Keratinocyte (primary cell): ENCODE data around the gene JAZF1. TPM values are rescaled to one million over a fixed set of nuclear protein-coding genes. Genes with fewer than 3 reads are reported as not detected.

Source experiments
- DNase-seq: peaks from one replicate; pipeline ENCODE4 v3.0.0-alpha.2; 2011; ENCODE audit warnings: low read depth, missing footprints, low spot score
- FAIRE-seq: peaks from 2 replicates; lab custom pipeline; 2011; peaks lifted over from hg19 to GRCh38; lab: Jason Lieb, UNC
- H2AFZ ChIP-seq: 2 replicates; pipeline ENCODE4 v1.6.0; 2012; ENCODE audit warnings: low read length, control low read depth, inconsistent platforms; ENCODE audit not compliant: control insufficient read depth
- H3K27ac ChIP-seq: 2 replicates; pipeline ENCODE4 v1.5.1; 2011; ENCODE audit warnings: low read length; ENCODE audit not compliant: control insufficient read depth, insufficient read depth
- H3K27me3 ChIP-seq: 3 replicates; pipeline ENCODE4 v1.6.0; 2011; ENCODE audit warnings: low read length; ENCODE audit not compliant: control insufficient read depth, insufficient read depth; ENCODE audit errors: extremely low read depth
- H3K36me3 ChIP-seq, 2 experiments: 2 replicates in 1 of 2; 3 replicates in 1 of 2; pipeline ENCODE4 v1.5.1; 2011; ENCODE audit warnings: low read length in 2 of 2, mild to moderate bottlenecking in 1 of 2; ENCODE audit not compliant: control insufficient read depth in 2 of 2, insufficient read depth in 2 of 2; ENCODE audit errors: extremely low read depth in 1 of 2
- H3K4me1 ChIP-seq: 3 replicates; pipeline ENCODE4 v1.5.1; 2011; ENCODE audit warnings: low read length; ENCODE audit not compliant: control insufficient read depth, insufficient read depth; ENCODE audit errors: extremely low read depth
- H3K4me2 ChIP-seq: 3 replicates; pipeline ENCODE4 v1.6.0; 2011; ENCODE audit warnings: low read depth, low read length; ENCODE audit not compliant: control insufficient read depth, insufficient read depth; ENCODE audit errors: extremely low read depth
- H3K4me3 ChIP-seq, 3 experiments: fragments of 200-600 bp in 1 of 3; sonication (generic) in 1 of 3; 2 replicates in 2 of 3; 3 replicates in 1 of 3; pipeline ENCODE4 v1.5.1; 2011 to 2016; ENCODE audit warnings: low read length in 3 of 3, mild to moderate bottlenecking in 3 of 3, control low read depth in 2 of 3, inconsistent platforms in 1 of 3, low read depth in 1 of 3, mixed read lengths in 1 of 3, mixed run types in 1 of 3, moderate library complexity in 1 of 3; ENCODE audit not compliant: control insufficient read depth in 2 of 3, insufficient read depth in 2 of 3; ENCODE audit errors: extremely low read depth in 1 of 3
- H3K79me2 ChIP-seq: 2 replicates; pipeline ENCODE4 v1.6.0; 2012; ENCODE audit warnings: low read length; ENCODE audit not compliant: control insufficient read depth, insufficient read depth
- H3K9ac ChIP-seq: 3 replicates; pipeline ENCODE4 v1.6.0; 2011; ENCODE audit warnings: low read length; ENCODE audit not compliant: control insufficient read depth, insufficient read depth; ENCODE audit errors: extremely low read depth
- H3K9me1 ChIP-seq: 3 replicates; pipeline ENCODE4 v1.6.0; 2011; ENCODE audit warnings: low read length; ENCODE audit not compliant: control insufficient read depth, insufficient read depth; ENCODE audit errors: extremely low read depth
- H3K9me3 ChIP-seq: 2 replicates; pipeline ENCODE4 v1.5.1; 2012; ENCODE audit warnings: low read depth, low read length; ENCODE audit not compliant: control insufficient read depth
- H4K20me1 ChIP-seq: 3 replicates; pipeline ENCODE4 v1.6.0; 2011; ENCODE audit warnings: low read length; ENCODE audit not compliant: control insufficient read depth, insufficient read depth; ENCODE audit errors: extremely low read depth
- EZH2 ChIP-seq: IDR thresholded peaks from one replicate; pipeline ENCODE4 v1.6.1; 2012; ENCODE audit warnings: inconsistent platforms, mild to moderate bottlenecking, low read length, moderate library complexity
- dilution Hi-C: fragments of 300-500 bp; cut with MboI; formaldehyde crosslinking; loops from one replicate; pipeline ENCODE4 v1.7.0; 2020; ENCODE audit warnings: low sequenced_read_pairs; ENCODE audit not compliant: extremely low pct_ligation_motif_present
- polyA plus RNA-seq, 5 experiments: library from polyadenylated mRNA; depleted of rRNA in 3 of 5; stranded (reverse) in 3 of 5; stranded (forward) in 1 of 5; unstranded in 1 of 5; fragments of >200 nt; gene quantifications; 1 replicate in 1 of 5; 2 replicates in 3 of 5; 3 replicates in 1 of 5; pipeline versions ENCODE4 v1.2.1 to v1.2.3, GENCODE V29; 2011 to 2012; ENCODE audit warnings: missing spikeins in 2 of 5, low read depth in 1 of 5, low replicate concordance in 1 of 5
- TF ChIP-seq, protein P1 (sequence below), 3 experiments: IDR thresholded peaks in 1 of 3; conservative IDR thresholded peaks in 1 of 3; optimal IDR thresholded peaks in 1 of 3; 2 replicates in 2 of 3; 3 replicates in 1 of 3; pipeline versions ENCODE3 to v1.5.1; 2011; ENCODE audit warnings: low read length in 3 of 3, mild to moderate bottlenecking in 3 of 3, moderate library complexity in 2 of 3, control low read depth in 1 of 3, inconsistent platforms in 1 of 3; ENCODE audit not compliant: insufficient read depth in 2 of 3; ENCODE audit errors: extremely low read depth in 1 of 3

JAZF1 gene
- polyA plus RNA-seq, 1 donor (not counting 4 experiments of a cell fraction or from before 2014, with no cell fraction given), result 2.5 TPM

DNA sequence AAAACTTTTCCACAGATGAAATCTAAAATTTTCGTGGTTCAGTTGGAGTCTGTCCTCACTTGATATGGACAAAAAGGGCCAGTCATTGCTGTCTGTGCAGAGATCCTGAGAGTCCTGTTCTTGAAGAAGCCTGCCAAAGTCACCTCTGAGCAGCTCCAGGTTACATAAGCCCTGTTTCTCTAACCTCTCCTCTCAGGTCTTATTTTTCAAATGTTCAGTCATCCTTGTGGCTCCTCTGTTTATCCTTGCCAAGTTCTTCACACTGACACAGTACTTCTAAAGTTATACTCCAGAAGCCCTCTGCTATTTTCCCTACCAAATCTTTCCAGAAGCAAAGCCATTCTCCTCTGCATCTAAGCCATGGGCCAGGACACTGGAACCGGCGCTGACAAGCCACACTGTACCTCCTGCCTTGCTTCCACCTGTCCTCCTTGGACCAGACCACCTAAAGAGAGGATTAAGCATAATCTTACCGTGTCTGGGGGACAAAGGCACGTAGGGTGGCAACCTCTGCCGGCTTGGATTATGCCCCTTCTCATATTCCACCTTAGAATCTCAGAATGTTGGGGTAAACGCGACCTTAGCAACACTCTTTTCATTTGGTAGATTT is 161.6 kb downstream of the JAZF1 start:
- Histone ChIP-seq H3K4me1 (peaks cover 7% of the 10 kb centered on the region), H4K20me1 (no peaks in the 10 kb centered on the region), H3K4me2 (no peak overlapping the region), H3K27ac (no peak overlapping the region), H3K27me3 (no peaks in the 10 kb centered on the region), H3K36me3 (no peaks in the 10 kb centered on the region), H3K79me2 (no peaks in the 10 kb centered on the region), H2AFZ (no peak overlapping the region), H3K4me3 (no peak overlapping the region), H3K9me3 (peaks cover 2% of the 10 kb centered on the region), H3K9me1 (no peaks in the 10 kb centered on the region), H3K9ac (no peak overlapping the region)
- dilution Hi-C loops, result no loop called here
- TF ChIP-seq, protein P1, sequence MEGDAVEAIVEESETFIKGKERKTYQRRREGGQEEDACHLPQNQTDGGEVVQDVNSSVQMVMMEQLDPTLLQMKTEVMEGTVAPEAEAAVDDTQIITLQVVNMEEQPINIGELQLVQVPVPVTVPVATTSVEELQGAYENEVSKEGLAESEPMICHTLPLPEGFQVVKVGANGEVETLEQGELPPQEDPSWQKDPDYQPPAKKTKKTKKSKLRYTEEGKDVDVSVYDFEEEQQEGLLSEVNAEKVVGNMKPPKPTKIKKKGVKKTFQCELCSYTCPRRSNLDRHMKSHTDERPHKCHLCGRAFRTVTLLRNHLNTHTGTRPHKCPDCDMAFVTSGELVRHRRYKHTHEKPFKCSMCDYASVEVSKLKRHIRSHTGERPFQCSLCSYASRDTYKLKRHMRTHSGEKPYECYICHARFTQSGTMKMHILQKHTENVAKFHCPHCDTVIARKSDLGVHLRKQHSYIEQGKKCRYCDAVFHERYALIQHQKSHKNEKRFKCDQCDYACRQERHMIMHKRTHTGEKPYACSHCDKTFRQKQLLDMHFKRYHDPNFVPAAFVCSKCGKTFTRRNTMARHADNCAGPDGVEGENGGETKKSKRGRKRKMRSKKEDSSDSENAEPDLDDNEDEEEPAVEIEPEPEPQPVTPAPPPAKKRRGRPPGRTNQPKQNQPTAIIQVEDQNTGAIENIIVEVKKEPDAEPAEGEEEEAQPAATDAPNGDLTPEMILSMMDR (optimal IDR thresholded peaks at IDR 0.05 in 1 of 3, IDR thresholded peaks at IDR 0.05 in 1 of 3, conservative IDR thresholded peaks at IDR 0.05 in 1 of 3; ENCODE audit: extremely low read depth in 1 of 3, insufficient read depth in 2 of 3, low read length in 3 of 3), result no peak
- TF ChIP-seq EZH2, result no peak
- FAIRE-seq (no peak), DNase-seq (no peak)

DNA sequence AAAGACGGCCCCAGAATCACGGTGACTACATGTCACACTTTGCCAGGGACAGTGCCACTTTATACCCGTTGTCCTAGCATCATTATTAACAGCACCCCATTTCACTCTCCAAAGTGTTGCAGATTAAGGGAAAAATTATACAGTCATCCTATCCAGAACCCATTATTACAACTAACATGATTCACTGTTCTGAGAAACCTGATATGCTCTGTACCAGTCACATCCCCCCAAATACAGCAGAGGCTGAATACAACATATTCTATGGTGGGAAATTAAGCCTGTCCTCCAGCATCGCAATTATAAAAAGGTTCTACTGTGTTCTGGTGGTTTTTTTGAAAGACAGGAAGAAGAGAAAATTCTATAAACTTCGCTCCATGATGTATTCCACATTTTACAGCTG is 162.1 kb downstream of the JAZF1 start:
- no peak overlapping the region for H3K9ac ChIP-seq
- dilution Hi-C loops, result no loop called here
- no peak overlapping the region for H3K27ac ChIP-seq
- H3K4me3 ChIP-seq, result no peak overlapping the region
- no peaks in the 10 kb centered on the region for H4K20me1 ChIP-seq
- no peaks in the 10 kb centered on the region for H3K27me3 ChIP-seq
- no peaks in the 10 kb centered on the region for H3K36me3 ChIP-seq
- DNase-seq (no peak), FAIRE-seq (no peak)
- peaks cover 2% of the 10 kb centered on the region for H3K9me3 ChIP-seq
- H2AFZ ChIP-seq, result no peak overlapping the region
- no peaks in the 10 kb centered on the region for H3K9me1 ChIP-seq
- TF ChIP-seq EZH2, result no peak
- TF ChIP-seq, protein P1 (optimal IDR thresholded peaks at IDR 0.05 in 1 of 3, IDR thresholded peaks at IDR 0.05 in 1 of 3, conservative IDR thresholded peaks at IDR 0.05 in 1 of 3; ENCODE audit: extremely low read depth in 1 of 3, insufficient read depth in 2 of 3, low read length in 3 of 3), result no peak
- no peak overlapping the region for H3K4me2 ChIP-seq
- H3K4me1 ChIP-seq, result peaks cover 7% of the 10 kb centered on the region
- no peaks in the 10 kb centered on the region for H3K79me2 ChIP-seq
